Measurements from ENCODE around the gene UGT2A2.

The UGT2A2 gene

DNA sequence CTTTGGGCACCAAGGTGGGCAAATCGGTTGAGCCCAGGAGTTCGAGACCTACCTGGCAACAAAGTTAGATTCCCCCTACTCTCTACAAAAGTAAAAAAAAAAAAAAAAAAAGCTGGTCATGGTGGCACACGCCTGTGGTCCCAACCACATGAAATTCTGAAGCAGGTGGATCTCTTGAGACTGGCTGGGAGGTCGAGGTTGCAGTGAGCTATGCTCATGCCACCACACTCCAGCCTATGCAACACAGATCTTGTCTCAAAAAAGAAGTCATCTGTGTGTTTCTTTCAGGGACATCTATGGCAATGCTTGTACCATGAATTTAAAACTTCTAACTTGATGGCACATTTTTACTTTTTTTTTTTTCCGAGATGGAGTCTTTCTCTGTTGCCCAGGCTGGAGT is 55.3 kb downstream of the UGT2A2 start:
- TF ChIP-seq PAX5 (IDR thresholded peaks at IDR 0.05; ENCODE audit: insufficient read depth, low read length, severe bottlenecking), result no peak
- no peak for TF ChIP-seq SPI1 (IDR thresholded peaks at IDR 0.05; ENCODE audit: low read depth, low read length)
- no peak for TF ChIP-seq POU2F2 (IDR thresholded peaks at IDR 0.05; ENCODE audit: low read depth, low read length)
- TF ChIP-seq TAF1 (IDR thresholded peaks at IDR 0.05; ENCODE audit: low read depth, low read length), result no peak
- no peak for TF ChIP-seq POLR2A (IDR thresholded peaks at IDR 0.05; ENCODE audit: low read depth, low read length)
- TF ChIP-seq POLR2AphosphoS5 (IDR thresholded peaks at IDR 0.05; ENCODE audit: low read depth, low read length), result no peak
- DNase-seq (ENCODE audit: insufficient read length, low spot score) (no peak), FAIRE-seq (no peak)

GRCh38 chr4:69583543-69583942 is 55.9 kb downstream of the UGT2A2 start:
- TF ChIP-seq POU2F2 (IDR thresholded peaks at IDR 0.05; ENCODE audit: low read depth, low read length) (no peak), POLR2A (IDR thresholded peaks at IDR 0.05; ENCODE audit: low read depth, low read length) (no peak), SPI1 (IDR thresholded peaks at IDR 0.05; ENCODE audit: low read depth, low read length) (no peak), PAX5 (IDR thresholded peaks at IDR 0.05; ENCODE audit: insufficient read depth, low read length, severe bottlenecking) (no peak), TAF1 (IDR thresholded peaks at IDR 0.05; ENCODE audit: low read depth, low read length) (no peak), POLR2AphosphoS5 (IDR thresholded peaks at IDR 0.05; ENCODE audit: low read depth, low read length) (no peak)
- no peak for DNase-seq (ENCODE audit: insufficient read length, low spot score)
- no peak for FAIRE-seq

DNA sequence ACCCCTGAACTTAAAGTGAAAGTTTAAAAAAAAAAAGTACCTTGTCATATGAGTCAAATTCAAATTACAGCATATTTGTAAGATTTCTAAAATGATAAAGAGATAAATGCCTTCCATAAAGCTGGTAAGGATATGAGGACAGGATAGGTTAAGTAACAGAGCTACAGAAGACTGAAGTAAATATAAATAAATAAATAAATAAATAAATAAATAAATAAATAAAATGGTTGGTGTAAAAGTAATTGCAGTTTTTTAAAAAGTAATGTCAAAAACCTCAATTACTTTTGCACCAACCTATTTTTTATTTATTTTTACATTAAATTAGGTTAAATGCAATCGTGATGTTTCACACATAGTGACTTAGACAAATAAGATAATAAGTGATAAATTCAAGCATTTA is 62.2 kb downstream of the UGT2A2 start:
- DNase-seq (ENCODE audit: insufficient read length, low spot score) (no peak), FAIRE-seq (no peak)
- no peak for TF ChIP-seq SPI1 (IDR thresholded peaks at IDR 0.05; ENCODE audit: low read depth, low read length)
- TF ChIP-seq POLR2A (IDR thresholded peaks at IDR 0.05; ENCODE audit: low read depth, low read length), result no peak
- no peak for TF ChIP-seq TAF1 (IDR thresholded peaks at IDR 0.05; ENCODE audit: low read depth, low read length)
- TF ChIP-seq PAX5 (IDR thresholded peaks at IDR 0.05; ENCODE audit: insufficient read depth, low read length, severe bottlenecking), result no peak
- TF ChIP-seq POU2F2 (IDR thresholded peaks at IDR 0.05; ENCODE audit: low read depth, low read length), result no peak
- TF ChIP-seq POLR2AphosphoS5 (IDR thresholded peaks at IDR 0.05; ENCODE audit: low read depth, low read length), result no peak

DNA sequence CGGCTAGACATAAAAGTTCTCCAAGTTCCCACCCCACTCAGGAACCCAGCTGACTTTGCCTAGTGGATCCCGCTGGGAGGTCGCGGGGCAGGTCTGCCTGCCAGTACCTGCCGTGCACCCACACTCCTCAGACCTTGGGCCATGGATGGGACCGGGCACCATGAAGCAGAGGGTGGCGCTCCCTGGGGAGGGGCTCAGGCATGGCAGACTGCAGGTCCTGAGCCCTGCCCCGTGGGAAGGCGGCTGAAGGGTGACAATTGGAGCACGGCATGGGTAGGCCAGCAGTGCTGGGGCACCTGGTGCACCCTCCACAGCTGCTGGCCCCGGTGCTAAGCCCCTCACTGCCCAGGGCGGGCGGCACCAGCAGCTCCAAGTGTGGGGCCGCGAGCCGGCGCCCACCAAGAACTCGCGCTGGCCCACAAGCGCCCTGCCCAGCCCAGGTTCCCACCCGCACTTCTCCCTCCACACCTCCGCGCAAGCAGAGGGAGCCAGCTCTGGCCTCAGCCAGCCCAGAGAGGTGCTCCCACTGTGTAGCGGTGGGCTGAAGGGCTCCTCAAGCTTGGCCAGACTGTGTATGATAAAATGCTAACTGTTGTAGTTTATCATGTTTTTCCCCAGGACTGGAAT is 63.1 kb downstream of the UGT2A2 start:
- TF ChIP-seq POU2F2 (IDR thresholded peaks at IDR 0.05; ENCODE audit: low read depth, low read length) (no peak), PAX5 (IDR thresholded peaks at IDR 0.05; ENCODE audit: insufficient read depth, low read length, severe bottlenecking) (no peak), SPI1 (IDR thresholded peaks at IDR 0.05; ENCODE audit: low read depth, low read length) (no peak), POLR2A (IDR thresholded peaks at IDR 0.05; ENCODE audit: low read depth, low read length) (no peak), POLR2AphosphoS5 (IDR thresholded peaks at IDR 0.05; ENCODE audit: low read depth, low read length) (no peak), TAF1 (IDR thresholded peaks at IDR 0.05; ENCODE audit: low read depth, low read length) (no peak)
- no peak for DNase-seq (ENCODE audit: insufficient read length, low spot score)
- no peak for FAIRE-seq

DNA sequence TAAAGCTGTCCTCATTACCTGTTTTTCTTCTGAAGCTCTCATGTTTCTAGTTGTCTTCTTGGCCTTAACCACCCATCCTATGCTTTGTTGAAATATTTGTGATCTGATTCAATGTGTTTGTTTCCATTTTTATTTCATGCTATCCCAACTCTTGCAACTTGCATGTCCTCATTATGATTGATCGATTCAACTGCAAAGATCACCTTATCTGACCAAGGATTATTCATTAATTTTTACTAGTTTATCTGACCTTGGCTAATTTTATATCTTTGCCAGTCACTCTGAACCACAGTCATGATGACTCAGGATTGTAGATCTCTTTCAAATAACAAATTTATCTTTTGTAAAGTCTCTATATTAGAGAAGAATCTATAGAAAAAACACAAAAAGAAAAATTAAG is 70.7 kb downstream of the UGT2A2 start:
- no peak for FAIRE-seq

DNA sequence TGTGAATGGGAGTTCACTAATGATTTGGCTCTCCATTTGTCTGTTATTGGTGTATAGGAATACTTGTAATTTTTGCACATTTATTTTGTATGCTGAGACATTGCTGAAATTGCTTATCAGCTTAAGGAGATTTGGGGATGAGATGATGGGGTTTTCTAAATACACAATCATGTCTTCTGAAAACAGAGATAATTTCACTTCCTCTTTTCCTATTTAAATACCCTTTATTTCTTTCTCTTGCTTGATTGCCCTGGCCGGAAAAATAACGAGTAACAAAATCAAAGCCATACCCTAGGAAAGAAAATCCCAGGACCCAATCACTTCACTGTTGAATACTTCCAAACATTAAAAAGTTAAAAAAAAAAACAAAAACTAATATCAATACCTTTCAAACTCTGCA is 76.0 kb downstream of the UGT2A2 start:
- TF ChIP-seq SPI1 (IDR thresholded peaks at IDR 0.05; ENCODE audit: low read depth, low read length), result peak; percentile 66
- no peak for TF ChIP-seq PAX5 (IDR thresholded peaks at IDR 0.05; ENCODE audit: insufficient read depth, low read length, severe bottlenecking)
- FAIRE-seq, result no peak
- DNase-seq (ENCODE audit: insufficient read length, low spot score), result no peak

More for the DNA sequence above, 70.7 kb downstream of the UGT2A2 start:
- no peak for DNase-seq (ENCODE audit: insufficient read length, low spot score)
- no peak for TF ChIP-seq SPI1 (IDR thresholded peaks at IDR 0.05; ENCODE audit: low read depth, low read length)
- TF ChIP-seq POLR2A (IDR thresholded peaks at IDR 0.05; ENCODE audit: low read depth, low read length), result no peak
- no peak for TF ChIP-seq PAX5 (IDR thresholded peaks at IDR 0.05; ENCODE audit: insufficient read depth, low read length, severe bottlenecking)
- no peak for TF ChIP-seq POLR2AphosphoS5 (IDR thresholded peaks at IDR 0.05; ENCODE audit: low read depth, low read length)
- TF ChIP-seq TAF1 (IDR thresholded peaks at IDR 0.05; ENCODE audit: low read depth, low read length), result no peak
- no peak for TF ChIP-seq POU2F2 (IDR thresholded peaks at IDR 0.05; ENCODE audit: low read depth, low read length)

- TF ChIP-seq SPI1 (IDR thresholded peaks at IDR 0.05; ENCODE audit: low read depth, low read length) (no peak), POU2F2 (IDR thresholded peaks at IDR 0.05; ENCODE audit: low read depth, low read length) (no peak), POLR2AphosphoS5 (IDR thresholded peaks at IDR 0.05; ENCODE audit: low read depth, low read length) (no peak), POLR2A (IDR thresholded peaks at IDR 0.05; ENCODE audit: low read depth, low read length) (no peak), TAF1 (IDR thresholded peaks at IDR 0.05; ENCODE audit: low read depth, low read length) (no peak), PAX5 (IDR thresholded peaks at IDR 0.05; ENCODE audit: insufficient read depth, low read length, severe bottlenecking) (no peak)
- no peak for FAIRE-seq
Measured at GRCh38 chr4:69549651-69550050, 89.8 kb downstream of the UGT2A2 start.

DNA sequence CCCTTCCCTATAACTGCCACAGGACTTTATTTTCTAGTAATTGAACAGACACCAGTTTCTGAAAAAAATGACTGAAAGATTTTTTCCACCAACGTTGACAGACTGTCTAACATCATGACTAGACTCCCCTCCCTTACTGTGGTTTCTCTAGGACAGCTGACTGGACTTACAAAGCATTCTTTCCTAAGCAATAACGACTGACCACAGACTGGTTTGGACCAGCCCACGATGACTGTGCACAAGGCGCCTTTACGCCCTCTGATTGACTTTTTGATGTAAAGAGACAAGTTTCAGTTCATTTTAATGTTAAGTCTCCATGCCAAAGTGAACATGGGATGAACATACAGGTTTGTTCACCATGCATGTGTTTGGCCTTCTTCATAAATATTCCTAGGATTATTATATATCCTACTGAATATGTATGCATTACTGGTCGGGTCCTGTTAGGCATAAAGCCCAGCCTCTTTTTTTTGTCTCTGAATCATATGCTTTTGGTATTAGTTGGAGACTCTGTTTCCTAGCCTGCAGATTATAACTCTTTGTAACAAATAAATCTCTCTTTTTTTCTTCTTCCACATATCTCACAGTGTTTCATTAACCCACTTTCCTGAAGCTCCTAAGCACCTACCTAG is 93.2 kb downstream of the UGT2A2 start:
- TF ChIP-seq PAX5 (IDR thresholded peaks at IDR 0.05; ENCODE audit: insufficient read depth, low read length, severe bottlenecking) (no peak), SPI1 (IDR thresholded peaks at IDR 0.05; ENCODE audit: low read depth, low read length) (no peak), POLR2A (IDR thresholded peaks at IDR 0.05; ENCODE audit: low read depth, low read length) (no peak), POLR2AphosphoS5 (IDR thresholded peaks at IDR 0.05; ENCODE audit: low read depth, low read length) (no peak), TAF1 (IDR thresholded peaks at IDR 0.05; ENCODE audit: low read depth, low read length) (no peak), POU2F2 (IDR thresholded peaks at IDR 0.05; ENCODE audit: low read depth, low read length) (no peak)
- DNase-seq (ENCODE audit: insufficient read length, low spot score) (no peak), FAIRE-seq (no peak)

More at GRCh38 chr4:69549651-69550050, 89.8 kb downstream of the UGT2A2 start:
- no peak for DNase-seq (ENCODE audit: insufficient read length, low spot score)
